IPS DF 6.9 (cell line): ENCODE data around the gene AMN.

ENCODE experiments used
- DNase-seq: peaks from one replicate; pipeline ENCODE4 v3.0.0-alpha.2; 2013; ENCODE audit warnings: low read depth, low spot score
- H3K27ac ChIP-seq: one replicate; pipeline ENCODE4 v1.5.1; 2013; ENCODE audit warnings: low read length, control low read depth
- H3K27me3 ChIP-seq: 2 replicates; pipeline ENCODE4 v1.6.1; 2013; ENCODE audit warnings: mild to moderate bottlenecking, low read length; ENCODE audit not compliant: control insufficient read depth, insufficient read depth
- H3K36me3 ChIP-seq: 2 replicates; pipeline ENCODE4 v1.6.1; 2013; ENCODE audit warnings: low read length; ENCODE audit not compliant: control insufficient read depth, insufficient read depth
- H3K4me1 ChIP-seq: 2 replicates; pipeline ENCODE4 v1.6.1; 2013; ENCODE audit warnings: low read length; ENCODE audit not compliant: control insufficient read depth, insufficient read depth
- H3K4me3 ChIP-seq: 2 replicates; pipeline ENCODE4 v1.5.1; 2013; ENCODE audit warnings: mild to moderate bottlenecking, low read length
- H3K9me3 ChIP-seq: 2 replicates; pipeline ENCODE4 v1.6.1; 2013; ENCODE audit warnings: low read length, inconsistent platforms; ENCODE audit not compliant: control insufficient read depth, insufficient read depth
- WGBS: extraction: QIAGEN DNeasy Blood & Tissue Kit; methylation state at CpG from one replicate; pipeline ENCODE4 v1.1.7; 2013; ENCODE audit warnings: mixed read lengths, missing lambda C conversion rate; ENCODE audit not compliant: insufficient read length, insufficient coverage; 5-methylcytosine and 5-hydroxymethylcytosine counted together

AMN gene

DNA sequence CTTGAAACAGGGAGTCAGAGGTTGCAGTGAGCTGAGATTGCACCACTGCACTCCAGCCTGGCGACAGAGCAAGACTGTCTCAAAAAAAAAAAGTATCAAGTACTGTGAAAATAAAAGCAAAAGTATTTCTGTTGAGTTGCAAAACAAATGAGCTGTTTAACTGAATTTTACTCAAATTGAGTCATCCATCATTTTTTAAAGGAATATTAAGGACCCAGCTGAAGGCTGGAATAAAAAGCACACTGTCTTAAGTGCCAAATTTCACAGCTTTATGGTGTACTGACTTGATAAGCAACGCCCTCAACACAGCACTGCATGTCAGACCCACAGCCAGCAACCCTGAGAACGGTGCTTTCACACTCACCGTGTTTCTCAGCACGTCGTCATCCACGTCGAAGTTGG is 57.9 kb downstream of the AMN start:
- no peak overlapping the region for H3K4me3 ChIP-seq
- no peaks in the 10 kb centered on the region for H3K4me1 ChIP-seq
- H3K27ac ChIP-seq, result no peak overlapping the region
- DNase-seq, result no peak
- H3K27me3 ChIP-seq, result no peaks in the 10 kb centered on the region
- H3K9me3 ChIP-seq, result no peaks in the 10 kb centered on the region
- no CpG with 5 or more reads among the region's 8 CpGs for WGBS
- H3K36me3 ChIP-seq, result peaks cover 24% of the 10 kb centered on the region
